ENCODE measurements around the gene MRPL4.

DNA sequence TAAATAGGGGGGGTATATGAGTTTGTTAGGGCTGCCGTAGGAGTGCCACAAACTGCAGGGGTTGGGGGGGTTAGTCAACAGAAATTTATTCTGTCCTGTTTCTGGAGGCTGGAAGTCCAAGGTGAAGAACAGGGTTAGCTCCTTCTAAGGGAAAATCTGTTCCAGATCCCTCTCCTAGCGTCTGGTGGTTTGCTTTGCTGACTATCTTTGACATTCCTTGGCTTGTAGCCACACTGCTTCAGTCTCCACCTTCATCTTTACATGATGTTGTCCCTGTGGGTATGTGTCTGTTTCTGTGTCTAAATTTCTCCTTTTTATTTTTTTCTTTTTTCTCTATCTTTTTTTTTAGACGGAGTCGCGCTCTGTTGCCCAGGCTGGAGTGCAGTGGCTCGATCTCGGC is 10.8 kb downstream of the MRPL4 start:
- TF ChIP-seq, protein P1, sequence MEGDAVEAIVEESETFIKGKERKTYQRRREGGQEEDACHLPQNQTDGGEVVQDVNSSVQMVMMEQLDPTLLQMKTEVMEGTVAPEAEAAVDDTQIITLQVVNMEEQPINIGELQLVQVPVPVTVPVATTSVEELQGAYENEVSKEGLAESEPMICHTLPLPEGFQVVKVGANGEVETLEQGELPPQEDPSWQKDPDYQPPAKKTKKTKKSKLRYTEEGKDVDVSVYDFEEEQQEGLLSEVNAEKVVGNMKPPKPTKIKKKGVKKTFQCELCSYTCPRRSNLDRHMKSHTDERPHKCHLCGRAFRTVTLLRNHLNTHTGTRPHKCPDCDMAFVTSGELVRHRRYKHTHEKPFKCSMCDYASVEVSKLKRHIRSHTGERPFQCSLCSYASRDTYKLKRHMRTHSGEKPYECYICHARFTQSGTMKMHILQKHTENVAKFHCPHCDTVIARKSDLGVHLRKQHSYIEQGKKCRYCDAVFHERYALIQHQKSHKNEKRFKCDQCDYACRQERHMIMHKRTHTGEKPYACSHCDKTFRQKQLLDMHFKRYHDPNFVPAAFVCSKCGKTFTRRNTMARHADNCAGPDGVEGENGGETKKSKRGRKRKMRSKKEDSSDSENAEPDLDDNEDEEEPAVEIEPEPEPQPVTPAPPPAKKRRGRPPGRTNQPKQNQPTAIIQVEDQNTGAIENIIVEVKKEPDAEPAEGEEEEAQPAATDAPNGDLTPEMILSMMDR (IDR thresholded peaks at IDR 0.05), result no peak
- TF ChIP-seq POLR2A (IDR thresholded peaks at IDR 0.05), result no peak
